ENCODE results near the gene IFI35.

DNA sequence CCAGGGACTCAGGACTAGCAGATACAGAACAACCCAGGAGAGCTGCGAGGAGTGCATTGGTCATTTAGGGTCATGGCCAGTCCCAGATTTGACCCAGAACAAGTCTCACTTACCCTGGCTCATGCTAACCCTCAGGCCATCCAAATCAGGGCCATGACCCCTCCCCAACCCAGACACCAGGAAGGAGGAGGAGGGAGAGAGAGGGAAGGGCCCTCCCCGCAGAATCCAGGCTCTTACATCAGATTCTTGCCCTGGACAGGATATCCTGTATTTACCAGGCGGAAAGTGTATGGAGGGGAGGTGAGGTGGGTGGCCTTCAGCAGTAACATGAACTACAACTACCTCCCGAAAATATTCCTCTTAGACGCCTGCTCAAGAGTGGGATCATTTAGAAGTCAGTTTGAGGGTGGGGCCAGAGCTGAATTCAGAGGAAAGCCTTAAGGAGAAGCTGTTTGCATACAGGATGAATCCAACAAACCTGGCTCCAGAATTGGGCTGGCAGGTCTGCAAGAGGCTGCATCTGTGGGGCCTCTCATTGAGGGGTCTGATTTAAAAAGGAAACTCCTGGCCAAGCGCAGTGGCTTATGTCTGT, 13.5 kb downstream of the IFI35 start:
- TF ChIP-seq, protein P1, sequence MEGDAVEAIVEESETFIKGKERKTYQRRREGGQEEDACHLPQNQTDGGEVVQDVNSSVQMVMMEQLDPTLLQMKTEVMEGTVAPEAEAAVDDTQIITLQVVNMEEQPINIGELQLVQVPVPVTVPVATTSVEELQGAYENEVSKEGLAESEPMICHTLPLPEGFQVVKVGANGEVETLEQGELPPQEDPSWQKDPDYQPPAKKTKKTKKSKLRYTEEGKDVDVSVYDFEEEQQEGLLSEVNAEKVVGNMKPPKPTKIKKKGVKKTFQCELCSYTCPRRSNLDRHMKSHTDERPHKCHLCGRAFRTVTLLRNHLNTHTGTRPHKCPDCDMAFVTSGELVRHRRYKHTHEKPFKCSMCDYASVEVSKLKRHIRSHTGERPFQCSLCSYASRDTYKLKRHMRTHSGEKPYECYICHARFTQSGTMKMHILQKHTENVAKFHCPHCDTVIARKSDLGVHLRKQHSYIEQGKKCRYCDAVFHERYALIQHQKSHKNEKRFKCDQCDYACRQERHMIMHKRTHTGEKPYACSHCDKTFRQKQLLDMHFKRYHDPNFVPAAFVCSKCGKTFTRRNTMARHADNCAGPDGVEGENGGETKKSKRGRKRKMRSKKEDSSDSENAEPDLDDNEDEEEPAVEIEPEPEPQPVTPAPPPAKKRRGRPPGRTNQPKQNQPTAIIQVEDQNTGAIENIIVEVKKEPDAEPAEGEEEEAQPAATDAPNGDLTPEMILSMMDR (IDR thresholded peaks at IDR 0.05), result no peak
- no peak for TF ChIP-seq POLR2A (IDR thresholded peaks at IDR 0.05)
